Measurements from ENCODE around the gene CIAO2A.

DNA sequence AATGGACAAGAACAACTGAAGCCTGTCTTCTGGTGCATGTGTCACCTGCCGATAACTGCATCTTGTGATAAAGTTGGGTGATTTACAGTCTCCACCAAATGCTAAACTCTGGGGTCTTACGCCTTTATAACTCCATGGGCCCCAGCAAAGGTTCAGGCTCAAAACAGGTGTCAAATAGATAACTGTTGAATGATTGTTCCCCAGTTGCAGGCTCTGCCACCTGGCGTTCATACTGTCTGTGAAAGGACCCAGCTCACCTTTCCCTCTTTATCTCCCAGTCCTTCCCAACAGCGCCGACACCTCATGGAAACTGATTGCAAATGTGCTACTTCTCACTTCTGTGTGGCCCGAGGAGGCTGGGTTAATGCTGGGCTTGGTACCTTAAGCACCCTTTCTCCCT is 49.6 kb upstream of the CIAO2A start:
- TF ChIP-seq, protein P1, sequence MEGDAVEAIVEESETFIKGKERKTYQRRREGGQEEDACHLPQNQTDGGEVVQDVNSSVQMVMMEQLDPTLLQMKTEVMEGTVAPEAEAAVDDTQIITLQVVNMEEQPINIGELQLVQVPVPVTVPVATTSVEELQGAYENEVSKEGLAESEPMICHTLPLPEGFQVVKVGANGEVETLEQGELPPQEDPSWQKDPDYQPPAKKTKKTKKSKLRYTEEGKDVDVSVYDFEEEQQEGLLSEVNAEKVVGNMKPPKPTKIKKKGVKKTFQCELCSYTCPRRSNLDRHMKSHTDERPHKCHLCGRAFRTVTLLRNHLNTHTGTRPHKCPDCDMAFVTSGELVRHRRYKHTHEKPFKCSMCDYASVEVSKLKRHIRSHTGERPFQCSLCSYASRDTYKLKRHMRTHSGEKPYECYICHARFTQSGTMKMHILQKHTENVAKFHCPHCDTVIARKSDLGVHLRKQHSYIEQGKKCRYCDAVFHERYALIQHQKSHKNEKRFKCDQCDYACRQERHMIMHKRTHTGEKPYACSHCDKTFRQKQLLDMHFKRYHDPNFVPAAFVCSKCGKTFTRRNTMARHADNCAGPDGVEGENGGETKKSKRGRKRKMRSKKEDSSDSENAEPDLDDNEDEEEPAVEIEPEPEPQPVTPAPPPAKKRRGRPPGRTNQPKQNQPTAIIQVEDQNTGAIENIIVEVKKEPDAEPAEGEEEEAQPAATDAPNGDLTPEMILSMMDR (conservative IDR thresholded peaks at IDR 0.05 in 1 of 2, IDR thresholded peaks at IDR 0.05 in 1 of 2; ENCODE audit: extremely low read depth in 1 of 2, insufficient read depth in 1 of 2, low read depth in 1 of 2, low read length in 2 of 2): no peak
- TF ChIP-seq EZH2 (IDR thresholded peaks at IDR 0.05; ENCODE audit: borderline replicate concordance, low read length): no peak

Measured in mammary epithelial cell (primary cell).